H1 (cell line): ENCODE results near the gene PAQR8. TPM values are rescaled to one million over a fixed set of nuclear protein-coding genes. Genes with fewer than 3 reads are reported as not detected.

ENCODE experiments used
- CTCF ChIA-PET: fragments of 300-600 bp; sonication (Branson Sonifier 250); formaldehyde crosslinking; loops from one replicate; lab custom pipeline; 2021; ENCODE audit not compliant: partially characterized antibody; lab: Charles Lee
- POLR2A ChIA-PET: fragments of 300-600 bp; sonication (Branson Sonifier 250); formaldehyde crosslinking; loops from one replicate; lab custom pipeline; 2021; ENCODE audit warnings: inconsistent platforms; ENCODE audit not compliant: partially characterized antibody; lab: Charles Lee
- DNase-seq, 2 experiments: peaks; one replicate each; pipeline versions ENCODE4 v3.0.0 to v3.0.0-alpha.2; 2010 to 2022; ENCODE audit warnings: low spot score in 2 of 2, low read depth in 1 of 2, mixed read lengths in 1 of 2
- FAIRE-seq: peaks from 2 replicates; lab custom pipeline; 2011; peaks lifted over from hg19 to GRCh38; lab: Jason Lieb, UNC
- H2AFZ ChIP-seq: 2 replicates; pipeline ENCODE4 v1.8.1; 2012; ENCODE audit warnings: low read length, inconsistent platforms
- H2AK5ac ChIP-seq: 2 replicates; pipeline ENCODE4 v1.6.1; 2013; ENCODE audit warnings: low read depth, low read length
- H2BK120ac ChIP-seq: replicated peaks from 2 replicates; pipeline ENCODE3; 2013; ENCODE audit warnings: low read depth, low read length, inconsistent platforms
- H2BK12ac ChIP-seq: 2 replicates; pipeline ENCODE4 v1.6.1; 2013; ENCODE audit warnings: low read depth, low read length
- H2BK15ac ChIP-seq: 2 replicates; pipeline ENCODE4 v1.6.1; 2013; ENCODE audit warnings: low read length
- H2BK20ac ChIP-seq: 2 replicates; pipeline ENCODE4 v1.6.1; 2013; ENCODE audit warnings: low read length
- H2BK5ac ChIP-seq: 2 replicates; pipeline ENCODE4 v1.6.1; 2013; ENCODE audit warnings: low read depth, low read length
- H3K14ac ChIP-seq: 2 replicates; pipeline ENCODE4 v1.6.1; 2013; ENCODE audit warnings: inconsistent platforms; ENCODE audit not compliant: insufficient read length
- H3K18ac ChIP-seq: 2 replicates; pipeline ENCODE4 v1.6.1; 2013; ENCODE audit warnings: low read length; ENCODE audit errors: extremely low read depth
- H3K23ac ChIP-seq: 2 replicates; pipeline ENCODE4 v1.6.1; 2013; ENCODE audit warnings: inconsistent platforms; ENCODE audit not compliant: insufficient read length
- H3K23me2 ChIP-seq: 2 replicates; pipeline ENCODE4 v1.6.1; 2013; ENCODE audit warnings: low read depth, low read length
- H3K27ac ChIP-seq: 2 replicates; pipeline ENCODE4 v1.6.1; 2011; ENCODE audit warnings: low read depth, low read length, inconsistent platforms
- H3K27me3 ChIP-seq, 4 experiments: replicated peaks in 1 of 4; 1 replicate in 1 of 4; 2 replicates in 3 of 4; pipeline versions ENCODE4 v1.6.1 to v1.8.1; 2011 to 2013; ENCODE audit warnings: low read length in 3 of 4, mild to moderate bottlenecking in 3 of 4, inconsistent platforms in 2 of 4, mixed read lengths in 2 of 4, moderate library complexity in 1 of 4; ENCODE audit not compliant: control insufficient read depth in 3 of 4, insufficient read depth in 3 of 4; ENCODE audit errors: extremely low read depth in 1 of 4
- H3K36me3 ChIP-seq, 4 experiments: 2 replicates each; pipeline versions ENCODE4 v1.6.1 to v1.8.1; 2011 to 2013; ENCODE audit warnings: mild to moderate bottlenecking in 4 of 4, low read length in 3 of 4, moderate library complexity in 2 of 4, control low read depth in 1 of 4, inconsistent platforms in 1 of 4; ENCODE audit not compliant: insufficient read depth in 4 of 4, control insufficient read depth in 2 of 4
- H3K4ac ChIP-seq: replicated peaks from 2 replicates; pipeline ENCODE3; 2013; ENCODE audit warnings: low read length, low read depth, mixed read lengths, inconsistent platforms; ENCODE audit not compliant: insufficient read length
- H3K4me1 ChIP-seq, 4 experiments: replicated peaks in 1 of 4; 1 replicate in 1 of 4; 2 replicates in 3 of 4; pipeline versions ENCODE4 v1.6.1 to v1.8.1; 2011 to 2013; ENCODE audit warnings: low read length in 3 of 4, inconsistent platforms in 2 of 4, mixed read lengths in 1 of 4; ENCODE audit not compliant: insufficient read depth in 4 of 4, control insufficient read depth in 3 of 4
- H3K4me2 ChIP-seq, 2 experiments: 2 replicates each; pipeline versions ENCODE4 v1.6.1 to v1.8.1; 2011 to 2013; ENCODE audit warnings: low read depth in 2 of 2, low read length in 2 of 2, control low read depth in 1 of 2, inconsistent platforms in 1 of 2, mild to moderate bottlenecking in 1 of 2; ENCODE audit not compliant: insufficient read depth in 1 of 2
- H3K4me3 ChIP-seq, 4 experiments: fragments of 200-600, 300-600 bp in 1 of 4; sonication (generic), shearing (Covaris generic), sonication (Bioruptor Twin) in 1 of 4; 2 replicates each; pipeline versions ENCODE4 v1.5.1 to v1.8.1; 2011 to 2016; ENCODE audit warnings: low read length in 4 of 4, low read depth in 3 of 4, control low read depth in 2 of 4, inconsistent platforms in 2 of 4, mild to moderate bottlenecking in 2 of 4, mixed read lengths in 1 of 4, moderate library complexity in 1 of 4; ENCODE audit not compliant: insufficient read depth in 2 of 4; ENCODE audit errors: extremely low read depth in 1 of 4
- H3K56ac ChIP-seq: replicated peaks from 2 replicates; pipeline ENCODE3; 2013; ENCODE audit warnings: low read depth, mild to moderate bottlenecking, mixed read lengths, low read length, inconsistent platforms; ENCODE audit not compliant: insufficient read length
- H3K79me1 ChIP-seq: 2 replicates; pipeline ENCODE4 v1.6.1; 2013; ENCODE audit warnings: low read depth, low read length, control low read depth
- H3K79me2 ChIP-seq, 2 experiments: 2 replicates each; pipeline versions ENCODE4 v1.6.1 to v1.8.1; 2012 to 2013; ENCODE audit warnings: low read length in 2 of 2, mild to moderate bottlenecking in 2 of 2, inconsistent platforms in 1 of 2; ENCODE audit not compliant: insufficient read depth in 2 of 2, control insufficient read depth in 1 of 2
- H3K9ac ChIP-seq, 4 experiments: replicated peaks in 1 of 4; 1 replicate in 1 of 4; 2 replicates in 3 of 4; pipeline versions ENCODE4 v1.6.1 to v1.8.1; 2011 to 2013; ENCODE audit warnings: low read depth in 3 of 4, low read length in 3 of 4, control low read depth in 2 of 4, mild to moderate bottlenecking in 2 of 4, moderate library complexity in 2 of 4, inconsistent platforms in 1 of 4; ENCODE audit errors: extremely low read depth in 1 of 4
- H3K9me3 ChIP-seq, 2 experiments: 2 replicates each; pipeline versions ENCODE4 v1.6.1 to v1.8.1; 2012 to 2013; ENCODE audit warnings: mild to moderate bottlenecking in 2 of 2, moderate library complexity in 2 of 2, control low read depth in 1 of 2, inconsistent platforms in 1 of 2, low read depth in 1 of 2, low read length in 1 of 2, mixed read lengths in 1 of 2; ENCODE audit not compliant: insufficient read depth in 2 of 2
- H4K20me1 ChIP-seq, 2 experiments: replicated peaks in 1 of 2; 2 replicates each; pipeline versions ENCODE3 to v1.8.1; 2011 to 2013; ENCODE audit warnings: inconsistent platforms in 2 of 2, low read length in 2 of 2, mild to moderate bottlenecking in 1 of 2; ENCODE audit not compliant: insufficient read depth in 2 of 2, control insufficient read depth in 1 of 2
- H4K5ac ChIP-seq: 2 replicates; pipeline ENCODE4 v1.6.1; 2013; ENCODE audit warnings: low read length, low read depth, mixed read lengths, inconsistent platforms; ENCODE audit not compliant: insufficient read length
- H4K8ac ChIP-seq: 2 replicates; pipeline ENCODE4 v1.8.0; 2013; ENCODE audit warnings: mild to moderate bottlenecking, moderate library complexity, low read length, inconsistent platforms; ENCODE audit not compliant: insufficient read depth; ENCODE audit errors: extremely low read depth
- H4K91ac ChIP-seq: replicated peaks from 2 replicates; pipeline ENCODE3; 2013; ENCODE audit warnings: low read length, mixed read lengths, inconsistent platforms; ENCODE audit not compliant: insufficient read length
- BACH1 ChIP-seq: IDR thresholded peaks from 2 replicates; pipeline ENCODE4 v1.6.1; 2012; ENCODE audit warnings: low read length, improper control_type of control experiment
- BRCA1 ChIP-seq: IDR thresholded peaks from 2 replicates; pipeline ENCODE4 v1.6.1; 2012; ENCODE audit warnings: low read depth, low read length, improper control_type of control experiment
- CHD1 ChIP-seq: IDR thresholded peaks from 2 replicates; pipeline ENCODE4 v1.6.1; 2012; ENCODE audit warnings: low read depth, low read length, improper control_type of control experiment
- GTF2F1 ChIP-seq: IDR thresholded peaks from 2 replicates; pipeline ENCODE4 v1.6.1; 2012; ENCODE audit warnings: low read depth, low read length, improper control_type of control experiment, borderline replicate concordance
- POLR2AphosphoS5 ChIP-seq: IDR thresholded peaks from 2 replicates; pipeline ENCODE4 v1.6.1; 2011; ENCODE audit warnings: low read depth, low read length
- RFX5 ChIP-seq: IDR thresholded peaks from 2 replicates; pipeline ENCODE4 v1.6.1; 2011; ENCODE audit warnings: low read depth, low read length, improper control_type of control experiment, borderline replicate concordance
- SAP30 ChIP-seq: fragments of 300-600 bp; sonication (generic); IDR thresholded peaks from 2 replicates; pipeline ENCODE4 v1.7.1; 2012; ENCODE audit warnings: low read length, moderate library complexity, mild to moderate bottlenecking, inconsistent platforms; ENCODE audit not compliant: insufficient read depth, insufficient replicate concordance
- SP1 ChIP-seq: IDR thresholded peaks from 2 replicates; pipeline ENCODE4 v1.6.1; 2011; ENCODE audit warnings: low read depth, low read length
- SUZ12 ChIP-seq: fragments of 200-600 bp; sonication (generic); IDR thresholded peaks from 2 replicates; pipeline ENCODE4 v1.6.1; 2012; ENCODE audit warnings: mild to moderate bottlenecking, inconsistent platforms, low read length, moderate library complexity, mixed read lengths
- USF2 ChIP-seq: IDR thresholded peaks from 2 replicates; pipeline ENCODE4 v1.6.1; 2011; ENCODE audit warnings: low read length, improper control_type of control experiment
- YY1 ChIP-seq: IDR thresholded peaks from 2 replicates; pipeline ENCODE4 v1.6.1; 2011; ENCODE audit warnings: low read depth, mild to moderate bottlenecking, low read length
- WGBS, 2 experiments: shearing (Covaris generic) in 1 of 2; methylation state at CpG; one replicate each; pipeline versions ENCODE4 v1.1.6 to v1.1.7; 2013 to 2015; ENCODE audit warnings: low lambda C conversion rate in 2 of 2, mixed read lengths in 2 of 2, inconsistent platforms in 1 of 2, low coverage in 1 of 2, missing lambda C conversion rate in 1 of 2; ENCODE audit not compliant: insufficient replicate concordance in 2 of 2, insufficient coverage in 1 of 2, insufficient read length in 1 of 2; ENCODE audit errors: extremely low coverage in 1 of 2, missing lambda C conversion rate in 1 of 2; 5-methylcytosine and 5-hydroxymethylcytosine counted together
- polyA plus RNA-seq, 7 experiments: library from polyadenylated mRNA; depleted of rRNA in 3 of 7; stranded (reverse) in 5 of 7; unstranded in 2 of 7; fragments of >200 nt in 5 of 7; fragments of 200-250 nt in 2 of 7; gene quantifications; 1 replicate in 5 of 7; 2 replicates in 1 of 7; 4 replicates in 1 of 7; pipeline versions ENCODE4 v1.2.1 to v1.2.3, GENCODE V29; 2011 to 2013; ENCODE audit warnings: missing spikeins in 2 of 7, mixed read lengths in 2 of 7
- total RNA-seq: library from RNA; stranded (reverse); fragmentation: NEBNext Ultra II Directional; extraction: Animal tissue kit (Norgen Biotek cat#: 25700); gene quantifications from 2 replicates; pipeline ENCODE4 v1.2.1, GENCODE V29; 2021

Gene PAQR8
- total and polyA plus RNA-seq, 2 of the 8 experiments (the other 6 are each of a cell fraction or from before 2014, with no cell fraction given) = 7.6 to 9.6 TPM

- Histone ChIP-seq H3K4me2 (peak overlapping the region; percentile 92 to 93), H3K4me3 (peak overlapping the region; percentile 85 to 98 (median 86)), H2BK12ac (no peak overlapping the region), H3K79me2 (peaks cover 0 to 8% of the 10 kb centered on the region in 2 experiments; a peak in 1 of 4 replicates), H3K27me3 (peaks cover 0 to 11% (median 2%) of the 10 kb centered on the region in 4 experiments; a peak in 5 of 7 replicates), H3K23ac (no peak overlapping the region), H2BK120ac (no peak overlapping the region), H3K4ac (no peak overlapping the region), H3K23me2 (peaks cover 9% of the 10 kb centered on the region; the same call in 1 of the 2 replicates), H3K4me1 (peaks cover 2 to 12% (median 10%) of the 10 kb centered on the region in 4 experiments), H3K9me3 (no peaks in the 10 kb centered on the region), H3K36me3 (no peaks in the 10 kb centered on the region), H4K20me1 (peaks cover 0 to 4% of the 10 kb centered on the region in 2 experiments), H4K91ac (no peak overlapping the region), H3K14ac (no peak overlapping the region), H3K9ac (peak overlapping the region in 3 of 4 experiments; percentile 61 to 67 (median 65); a peak in 6 of 7 replicates), H2BK15ac (no peak overlapping the region), H2BK20ac (no peak overlapping the region), H2AFZ (peak overlapping the region; percentile 42), H3K79me1 (no peaks in the 10 kb centered on the region), H2AK5ac (no peak overlapping the region), H2BK5ac (peak overlapping the region; percentile 31; the same call in 1 of the 2 replicates), H4K8ac (peak overlapping the region; percentile 86), H3K27ac (0 out of 2 replicates have a peak overlapping the region, but pooled peaks have one; percentile 16), H3K18ac (peak overlapping the region; percentile 83), H4K5ac (no peak overlapping the region), H3K56ac (peak overlapping the region; percentile 64)
- POLR2A ChIA-PET = interaction anchor here (0.6 to 1.5 kb wide), 7 partner anchors 11 to 110 kb away, joined by 3 to 11 read pairs (median 3); partner anchors contain the start of gene MCM3
- 2% methylated on average over 49 of the region's 57 CpGs; no CpG with 5 or more reads in 1 of the 2 experiments for WGBS, 2 experiments
- DNase-seq (peak in 1 of 2 experiments; percentile 79), FAIRE-seq (no peak)
- CTCF ChIA-PET = interaction anchor here (0.7 to 2.0 kb wide), 11 partner anchors 9 to 84 kb away, joined by 3 to 5 read pairs (median 3); partner anchors contain the start of gene MCM3
- TF ChIP-seq BACH1 (no peak), USF2 (no peak), POLR2AphosphoS5 (no peak), GTF2F1 (no peak), YY1 (no peak), SAP30 (peak; percentile 33), RFX5 (no peak), SUZ12 (no peak; the same call in 1 of the 2 replicates), SP1 (no peak), CHD1 (no peak), BRCA1 (no peak)
Observed at GRCh38 chr6:52362443-52363227, 684 bp downstream of the PAQR8 start.
